GM06990 (cell line): ENCODE results near the gene SAMD9L.

Source experiments
- DNase-seq: peaks from one replicate; pipeline ENCODE4 v3.0.0-alpha.2; 2011; ENCODE audit not compliant: insufficient read length; ENCODE audit errors: extremely low read depth
- H3K27me3 ChIP-seq: replicated peaks from 2 replicates; pipeline ENCODE4 v1.6.0; 2011; ENCODE audit warnings: low read length; ENCODE audit not compliant: control insufficient read depth, insufficient read depth
- H3K36me3 ChIP-seq: 2 replicates; pipeline ENCODE4 v1.5.1; 2011; ENCODE audit warnings: low read length; ENCODE audit not compliant: control insufficient read depth, insufficient read depth
- H3K4me3 ChIP-seq: replicated peaks from 2 replicates; pipeline ENCODE4 v1.5.1; 2011; ENCODE audit warnings: low read depth, mild to moderate bottlenecking, control low read depth, low read length
- CTCF ChIP-seq: IDR thresholded peaks from 2 replicates; pipeline ENCODE4 v1.5.1; 2011; ENCODE audit warnings: low read length, control low read depth, mild to moderate bottlenecking, inconsistent platforms; ENCODE audit not compliant: insufficient read depth, poor library complexity, severe bottlenecking

SAMD9L gene

GRCh38 chr7:93159490-93159889, 11.3 kb upstream of the SAMD9L start:
- H3K27me3 ChIP-seq: no peaks in the 10 kb centered on the region
- TF ChIP-seq CTCF: no peak
- H3K4me3 ChIP-seq: no peak overlapping the region
- H3K36me3 ChIP-seq: no peaks in the 10 kb centered on the region
- no peak for DNase-seq

- no peaks in the 10 kb centered on the region for H3K27me3 ChIP-seq
- no peak overlapping the region for H3K4me3 ChIP-seq
- H3K36me3 ChIP-seq: no peaks in the 10 kb centered on the region
- no peak for DNase-seq
- no peak for TF ChIP-seq CTCF
Measured at GRCh38 chr7:93156884-93157283, 8.7 kb upstream of the SAMD9L start.

GRCh38 chr7:93150200-93150835, 2.1 kb upstream of the SAMD9L start:
- DNase-seq: no peak
- Histone ChIP-seq H3K36me3 (no peaks in the 10 kb centered on the region), H3K4me3 (no peak overlapping the region), H3K27me3 (no peaks in the 10 kb centered on the region)
- TF ChIP-seq CTCF: no peak

GRCh38 chr7:93148727-93149126, 542 bp upstream of the SAMD9L start:
- Histone ChIP-seq H3K36me3 (no peaks in the 10 kb centered on the region; the same call in 1 of the 2 replicates), H3K27me3 (no peaks in the 10 kb centered on the region), H3K4me3 (no peak overlapping the region)
- TF ChIP-seq CTCF: no peak
- no peak for DNase-seq

GRCh38 chr7:93147363-93147762, 822 bp downstream of the SAMD9L start:
- no peak for DNase-seq
- Histone ChIP-seq H3K27me3 (no peaks in the 10 kb centered on the region), H3K36me3 (peaks cover 5% of the 10 kb centered on the region), H3K4me3 (peak overlapping the region; percentile 79)
- no peak for TF ChIP-seq CTCF
